ENCODE results near the gene LRRC3B. TPM values are rescaled to one million over a fixed set of nuclear protein-coding genes. Genes with fewer than 3 reads are reported as not detected.

LRRC3B gene
- total RNA-seq, 2 donors from 2014 or later: not detected

- no peaks in the 10 kb centered on the region for H3K4me1 Mint-ChIP-seq (ENCODE audit: low read depth)
- no peaks in the 10 kb centered on the region for H3K27me3 Mint-ChIP-seq (ENCODE audit: low read depth)
Measured at GRCh38 chr3:26752466-26752865, 129.9 kb downstream of the LRRC3B start.

DNA sequence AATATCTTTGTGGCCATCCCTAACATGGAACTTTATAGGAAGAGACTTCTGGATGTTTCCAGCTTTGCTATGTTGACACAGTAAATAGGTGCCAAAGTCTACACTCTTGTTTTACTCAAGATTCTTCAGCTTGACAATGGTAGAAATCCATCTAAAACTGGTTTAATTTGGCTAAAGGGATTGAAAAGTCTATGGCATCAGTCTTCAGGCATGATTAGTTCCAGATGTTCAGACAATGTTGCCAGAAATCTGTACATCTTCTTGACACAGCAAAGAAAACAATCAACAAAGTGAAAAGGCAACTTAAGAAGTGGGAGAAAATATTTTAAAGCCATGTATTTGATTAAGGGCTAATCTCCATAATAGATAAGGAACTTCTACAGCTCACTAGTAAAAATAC, 130.5 kb downstream of the LRRC3B start:
- Mint-ChIP-seq H3K9me3 (peaks cover 3 to 7% of the 10 kb centered on the region in 2 donors), H3K36me3 (ENCODE audit: insufficient read depth in 2 of 2) (no peaks in the 10 kb centered on the region), H3K27me3 (ENCODE audit: low read depth) (no peaks in the 10 kb centered on the region), H3K4me3 (no peak overlapping the region), H3K27ac (no peak overlapping the region), H3K4me1 (ENCODE audit: low read depth) (no peaks in the 10 kb centered on the region)
- ATAC-seq (replicated peaks in 1 of 2) (no peak), DNase-seq (no peak)

More at GRCh38 chr3:26752466-26752865, 129.9 kb downstream of the LRRC3B start:
- Mint-ChIP-seq H3K4me3 (no peak overlapping the region), H3K36me3 (ENCODE audit: insufficient read depth in 2 of 2) (no peaks in the 10 kb centered on the region), H3K27ac (no peak overlapping the region), H3K9me3 (peaks cover 4 to 7% of the 10 kb centered on the region in 2 donors)
- ATAC-seq (replicated peaks in 1 of 2) (no peak), DNase-seq (no peak)

DNA sequence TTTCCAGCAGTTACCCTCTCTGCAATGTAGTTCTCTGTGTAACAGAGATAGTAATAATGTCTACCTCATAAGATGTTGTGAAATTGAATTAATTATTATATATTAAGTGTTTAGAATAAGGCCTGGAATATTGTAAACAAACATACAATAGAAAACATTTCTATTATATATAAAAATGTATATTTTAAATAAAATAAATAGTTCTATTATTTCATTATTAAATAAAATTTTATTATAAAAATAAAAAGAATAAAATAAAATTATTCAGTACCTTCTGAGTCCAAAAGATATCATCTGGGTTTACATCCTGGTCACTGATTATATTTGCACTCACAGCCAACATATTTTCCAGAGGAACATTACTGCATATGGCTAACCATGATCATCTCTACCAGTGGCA, 135.4 kb downstream of the LRRC3B start:
- Mint-ChIP-seq H3K9me3 (peaks cover 3 to 8% of the 10 kb centered on the region in 2 donors), H3K27me3 (ENCODE audit: low read depth) (no peaks in the 10 kb centered on the region), H3K36me3 (ENCODE audit: insufficient read depth in 2 of 2) (no peaks in the 10 kb centered on the region), H3K4me1 (ENCODE audit: low read depth) (no peaks in the 10 kb centered on the region), H3K4me3 (no peak overlapping the region), H3K27ac (no peak overlapping the region)
- ATAC-seq (replicated peaks in 1 of 2): no peak
- DNase-seq: no peak

Measured in activated T-cell treated with anti-CD3 and anti-CD28 coated beads, Interleukin-2, amount 50 U/mL, for 72 hours (primary cell).